Testis (tissue), 2 donors: Measurements from ENCODE around the gene ARHGDIA.

Source experiments
- CTCF ChIP-seq, 3 experiments: fragments of 450-650 bp in 2 of 3; fragments of 200-600 bp in 1 of 3; sonication (generic) in 1 of 3; IDR thresholded peaks; one replicate each; pipeline ENCODE4 v1.5.1; 2016 to 2019; ENCODE audit warnings: antibody characterized with exemption in 3 of 3, mild to moderate bottlenecking in 2 of 3, moderate library complexity in 1 of 3
- POLR2A ChIP-seq: fragments of 450-650 bp; IDR thresholded peaks from one replicate; pipeline ENCODE4 v1.6.1; 2017; ENCODE audit warnings: antibody characterized with exemption, mild to moderate bottlenecking, moderate library complexity

DNA sequence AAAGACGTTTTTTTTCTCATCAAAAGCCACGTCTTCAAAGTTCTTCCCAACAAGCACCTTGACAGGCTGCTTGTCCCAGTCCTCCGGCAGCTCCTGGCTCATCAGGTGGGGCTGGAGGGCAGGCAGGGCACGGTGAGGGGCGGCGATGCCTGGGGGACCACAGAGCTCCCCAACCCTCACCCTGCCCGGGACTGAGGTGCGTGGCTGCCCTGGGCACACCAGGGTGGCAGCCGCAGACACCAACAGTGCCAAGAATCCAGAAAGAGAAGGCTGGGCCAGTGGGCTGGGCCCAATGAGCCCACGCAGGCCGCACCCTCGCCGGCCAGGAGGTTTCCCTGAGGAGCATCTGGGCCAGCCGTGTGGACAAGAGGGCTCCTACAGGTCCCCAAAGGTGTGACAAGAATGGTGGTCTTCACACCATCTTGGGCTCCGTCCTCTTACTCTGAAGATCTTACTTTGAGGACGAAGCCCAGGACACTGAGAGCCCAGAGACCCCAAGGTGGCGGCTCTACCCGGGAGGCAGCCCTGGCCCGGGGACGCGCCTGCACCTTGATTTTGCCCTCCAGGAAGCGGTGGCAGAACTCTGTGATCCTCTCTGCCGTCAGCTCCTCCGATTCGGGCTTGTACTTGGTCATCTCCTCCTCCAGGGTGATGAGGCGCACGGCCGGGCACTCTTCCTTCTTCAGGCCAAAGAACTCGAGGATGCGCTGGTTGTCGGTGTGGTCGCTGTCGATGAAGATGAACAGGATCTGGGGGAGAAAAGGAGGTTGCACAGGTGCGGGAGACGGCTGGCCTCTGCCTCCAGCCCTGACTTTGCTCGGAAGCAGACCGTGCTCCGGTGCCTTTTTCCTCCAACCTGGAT lies 25.0 kb downstream of the ARHGDIA start:
- TF ChIP-seq CTCF (IDR thresholded peaks at IDR 0.05) (no peak), POLR2A (no peak)
